Glutamatergic neuron (in vitro differentiated cells): ENCODE data around the gene ZMIZ1. TPM values are rescaled to one million over a fixed set of nuclear protein-coding genes. Genes with fewer than 3 reads are reported as not detected.

Experiments used
- DNase-seq: peaks from one replicate; pipeline ENCODE4 v3.0.0; 2022
- H3K27ac Mint-ChIP-seq: one replicate; pipeline ENCODE4 v1.8.0; 2020; ENCODE audit warnings: mild to moderate bottlenecking, mixed read lengths, inconsistent platforms; ENCODE audit not compliant: unreplicated experiment
- H3K27me3 Mint-ChIP-seq: one replicate; pipeline ENCODE4 v1.8.0; 2020; ENCODE audit warnings: mild to moderate bottlenecking, moderate library complexity, mixed read lengths, inconsistent platforms; ENCODE audit not compliant: unreplicated experiment
- H3K36me3 Mint-ChIP-seq: one replicate; pipeline ENCODE4 v1.8.0; 2020; ENCODE audit warnings: mild to moderate bottlenecking, mixed read lengths, inconsistent platforms; ENCODE audit not compliant: unreplicated experiment
- H3K4me1 Mint-ChIP-seq: one replicate; pipeline ENCODE4 v1.8.0; 2020; ENCODE audit warnings: mild to moderate bottlenecking, low read depth, mixed read lengths, inconsistent platforms; ENCODE audit not compliant: unreplicated experiment
- H3K4me3 Mint-ChIP-seq: one replicate; pipeline ENCODE4 v1.8.0; 2020; ENCODE audit warnings: mild to moderate bottlenecking, mixed read lengths, inconsistent platforms; ENCODE audit not compliant: unreplicated experiment
- H3K9me3 Mint-ChIP-seq: one replicate; pipeline ENCODE4 v1.8.0; 2020; ENCODE audit warnings: mild to moderate bottlenecking, moderate library complexity, mixed read lengths, inconsistent platforms; ENCODE audit not compliant: unreplicated experiment
- total RNA-seq: library from RNA; stranded (reverse); fragmentation: NEBNext Ultra II Directional; extraction: Animal tissue kit (Norgen Biotek cat#: 25700); gene quantifications from one replicate; pipeline ENCODE4 v1.2.1, GENCODE V29; 2021; ENCODE audit not compliant: unreplicated experiment
- TF ChIP-seq, protein P1 (sequence below): fragments of 200-600 bp; sonication (generic); IDR thresholded peaks from one replicate; pipeline ENCODE4 v1.5.0; 2021; ENCODE audit not compliant: partially characterized antibody, unreplicated experiment

ZMIZ1 gene
- total RNA-seq, 1 donor from 2014 or later: 230 TPM

DNA sequence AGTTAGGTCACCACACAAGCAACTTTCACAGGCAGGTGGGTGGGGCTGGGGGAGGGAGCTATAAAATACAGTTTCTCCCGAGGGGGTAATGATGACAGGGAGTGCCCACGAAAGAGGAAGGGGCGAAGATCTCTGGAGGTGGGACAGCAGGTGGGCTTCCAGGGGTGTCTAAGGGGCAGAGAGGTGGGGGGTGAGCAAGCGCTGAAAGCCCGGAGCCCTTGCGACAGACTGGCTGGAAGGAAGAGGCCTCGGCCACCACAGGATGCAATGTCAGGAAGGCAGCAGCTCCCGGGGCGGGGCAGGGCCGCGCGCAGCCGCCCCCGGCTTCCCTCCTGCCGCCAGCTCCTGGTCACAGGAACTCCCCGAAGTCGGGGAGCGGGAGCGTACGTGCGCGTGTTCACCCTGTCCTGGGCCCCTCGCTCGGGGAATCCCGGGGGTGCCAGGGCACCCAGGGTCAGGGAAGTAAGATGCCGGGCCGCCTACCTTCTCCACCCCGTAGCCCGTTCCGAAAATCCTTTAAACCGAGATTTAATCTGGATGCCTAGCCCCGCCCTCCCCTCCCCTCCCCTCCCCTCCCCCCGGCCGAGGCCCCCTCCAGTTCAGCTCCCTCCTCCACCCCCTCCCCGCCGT lies 173.3 kb downstream of the ZMIZ1 start:
- Mint-ChIP-seq H3K36me3 (peaks cover 4% of the 10 kb centered on the region), H3K27ac (peak overlapping the region; percentile 95), H3K27me3 (peaks cover 40% of the 10 kb centered on the region), H3K4me3 (peak overlapping the region; percentile 83), H3K9me3 (peaks cover 32% of the 10 kb centered on the region), H3K4me1 (peaks cover 69% of the 10 kb centered on the region)
- DNase-seq: peak; percentile 74
- TF ChIP-seq, protein P1, sequence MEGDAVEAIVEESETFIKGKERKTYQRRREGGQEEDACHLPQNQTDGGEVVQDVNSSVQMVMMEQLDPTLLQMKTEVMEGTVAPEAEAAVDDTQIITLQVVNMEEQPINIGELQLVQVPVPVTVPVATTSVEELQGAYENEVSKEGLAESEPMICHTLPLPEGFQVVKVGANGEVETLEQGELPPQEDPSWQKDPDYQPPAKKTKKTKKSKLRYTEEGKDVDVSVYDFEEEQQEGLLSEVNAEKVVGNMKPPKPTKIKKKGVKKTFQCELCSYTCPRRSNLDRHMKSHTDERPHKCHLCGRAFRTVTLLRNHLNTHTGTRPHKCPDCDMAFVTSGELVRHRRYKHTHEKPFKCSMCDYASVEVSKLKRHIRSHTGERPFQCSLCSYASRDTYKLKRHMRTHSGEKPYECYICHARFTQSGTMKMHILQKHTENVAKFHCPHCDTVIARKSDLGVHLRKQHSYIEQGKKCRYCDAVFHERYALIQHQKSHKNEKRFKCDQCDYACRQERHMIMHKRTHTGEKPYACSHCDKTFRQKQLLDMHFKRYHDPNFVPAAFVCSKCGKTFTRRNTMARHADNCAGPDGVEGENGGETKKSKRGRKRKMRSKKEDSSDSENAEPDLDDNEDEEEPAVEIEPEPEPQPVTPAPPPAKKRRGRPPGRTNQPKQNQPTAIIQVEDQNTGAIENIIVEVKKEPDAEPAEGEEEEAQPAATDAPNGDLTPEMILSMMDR: no peak

DNA sequence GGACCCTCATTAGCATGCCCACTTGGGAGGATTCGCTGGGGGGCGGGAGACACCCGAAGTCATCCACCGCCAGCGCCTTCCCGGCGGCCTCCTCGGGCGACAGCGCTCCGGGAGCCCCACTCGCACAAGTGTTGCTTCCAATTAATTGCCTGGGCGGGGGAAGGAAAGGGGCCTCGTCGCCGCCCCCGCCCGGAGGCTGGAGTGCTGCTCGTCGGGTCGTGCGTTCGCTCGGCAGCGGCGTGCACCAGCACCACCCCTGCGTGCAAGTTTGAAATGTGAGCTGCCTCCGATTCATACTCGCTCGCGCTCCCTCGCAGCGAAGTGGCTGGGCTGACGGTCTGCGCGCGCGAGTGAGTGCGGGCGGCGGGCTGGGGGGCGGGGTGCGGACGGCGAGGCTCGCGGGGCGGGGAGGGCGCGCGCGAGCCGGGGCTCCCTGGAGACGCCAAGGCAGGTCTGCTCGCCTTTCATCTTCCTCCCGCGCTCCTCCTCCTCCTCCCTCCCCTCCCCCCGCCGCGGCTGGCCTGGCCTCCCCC lies 173.9 kb downstream of the ZMIZ1 start:
- Mint-ChIP-seq H3K36me3 (peaks cover 4% of the 10 kb centered on the region), H3K27me3 (peaks cover 44% of the 10 kb centered on the region), H3K4me1 (peaks cover 64% of the 10 kb centered on the region), H3K27ac (no peak overlapping the region), H3K9me3 (peaks cover 28% of the 10 kb centered on the region), H3K4me3 (no peak overlapping the region)
- DNase-seq: peak; percentile 89
- TF ChIP-seq, protein P1: no peak

DNA sequence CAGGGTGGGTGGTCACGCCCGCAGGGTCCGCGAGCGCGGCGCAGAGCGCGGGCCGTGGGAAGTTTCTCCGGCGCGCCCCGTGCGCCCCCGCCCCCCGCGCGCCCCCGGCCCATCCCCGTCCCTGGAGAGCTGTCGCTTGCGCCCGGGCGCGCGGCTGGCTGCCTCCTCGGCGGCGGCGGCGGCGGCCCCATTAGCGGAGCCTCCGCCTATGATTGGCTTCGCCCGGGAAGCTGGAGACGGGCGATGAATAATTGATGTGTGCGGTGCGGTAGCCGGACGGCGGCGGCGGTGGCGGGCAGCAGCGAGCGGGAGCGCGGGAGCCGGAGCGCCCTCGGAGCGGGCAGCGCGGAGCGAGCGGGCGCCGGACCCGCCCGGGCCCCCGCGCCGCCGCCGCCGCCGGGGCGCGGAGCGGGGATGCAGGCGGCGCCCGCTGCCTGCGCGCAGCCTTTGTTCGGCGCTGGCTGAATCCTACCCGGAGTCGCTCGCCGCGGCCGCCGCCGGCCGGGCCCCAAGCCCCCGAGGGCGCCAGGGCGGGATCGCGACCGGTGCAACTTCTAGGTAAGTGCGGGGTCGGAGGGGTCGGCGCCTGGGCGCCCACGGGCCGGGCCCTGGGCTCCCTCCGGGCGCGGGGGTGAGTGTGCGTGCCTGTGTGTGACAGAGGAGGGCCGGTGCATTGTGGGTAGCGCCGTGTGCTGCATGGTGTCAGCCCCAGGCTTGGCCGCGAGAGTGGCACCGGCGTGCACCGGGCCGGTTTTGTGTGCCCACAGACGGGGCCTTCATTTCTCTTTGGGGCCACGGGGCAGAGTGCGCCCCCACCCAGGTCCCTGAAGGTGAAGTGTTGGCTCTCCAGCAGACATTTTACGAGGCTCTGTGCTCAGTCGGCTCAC lies 174.7 kb downstream of the ZMIZ1 start:
- peak; percentile 88 for DNase-seq
- H3K9me3 Mint-ChIP-seq: peaks cover 33% of the 10 kb centered on the region
- TF ChIP-seq, protein P1: no peak
- peak overlapping the region; percentile 92 for H3K27ac Mint-ChIP-seq
- peaks cover 10% of the 10 kb centered on the region for H3K36me3 Mint-ChIP-seq
- peaks cover 51% of the 10 kb centered on the region for H3K27me3 Mint-ChIP-seq
- H3K4me1 Mint-ChIP-seq: peaks cover 64% of the 10 kb centered on the region
- H3K4me3 Mint-ChIP-seq: peak overlapping the region; percentile 98

DNA sequence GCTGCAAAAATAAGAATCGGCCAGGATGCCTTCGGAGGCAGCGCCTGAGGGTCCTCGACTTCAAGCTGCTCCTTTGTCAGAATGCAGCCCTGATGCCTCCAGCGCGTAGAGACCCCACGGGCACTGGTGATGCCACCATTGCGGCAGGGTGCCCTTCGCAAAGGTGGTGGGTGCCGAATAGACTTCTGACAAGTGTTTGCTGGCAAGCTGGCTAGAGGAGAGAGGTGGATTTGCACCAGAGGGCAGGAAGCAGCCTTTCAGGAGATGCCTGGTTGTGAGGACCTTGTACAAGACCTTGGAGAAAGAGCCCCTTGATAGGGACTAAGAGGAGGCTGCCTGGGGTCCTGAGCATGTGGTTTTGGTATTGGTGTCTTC lies 175.3 kb downstream of the ZMIZ1 start:
- Mint-ChIP-seq H3K4me1 (peaks cover 60% of the 10 kb centered on the region), H3K36me3 (peaks cover 10% of the 10 kb centered on the region), H3K9me3 (peaks cover 33% of the 10 kb centered on the region)

More for the DNA sequence above, 175.3 kb downstream of the ZMIZ1 start:
- DNase-seq: no peak
- Mint-ChIP-seq H3K4me3 (peak overlapping the region; percentile 98), H3K27me3 (peaks cover 49% of the 10 kb centered on the region), H3K27ac (peak overlapping the region; percentile 92)
- TF ChIP-seq, protein P1: no peak
